CD14-positive monocyte (primary cell): Measurements from ENCODE around the gene OTUB1. TPM values are rescaled to one million over a fixed set of nuclear protein-coding genes. Genes with fewer than 3 reads are reported as not detected.

Experiments
- DNase-seq, 3 donors: peaks; one replicate each; pipeline ENCODE4 v3.0.0-alpha.2; 2011 to 2022
- H2AFZ ChIP-seq: 2 replicates; pipeline ENCODE4 v1.6.0; 2012; ENCODE audit warnings: mild to moderate bottlenecking, low read depth, low read length, inconsistent platforms; ENCODE audit not compliant: insufficient read depth, poor library complexity, severe bottlenecking
- H3K27ac ChIP-seq, 2 donors: 1 replicate in 1 of 2; 2 replicates in 1 of 2; pipeline ENCODE4 v1.5.1; 2012 to 2013; ENCODE audit warnings: low read length in 2 of 2, control low read depth in 1 of 2, inconsistent platforms in 1 of 2, low read depth in 1 of 2, mild to moderate bottlenecking in 1 of 2
- H3K27me3 ChIP-seq, 2 donors: one replicate each; pipeline versions ENCODE4 v1.6.0 to v1.6.1; 2011 to 2013; ENCODE audit warnings: low read length in 2 of 2; ENCODE audit not compliant: control insufficient read depth in 2 of 2, insufficient read depth in 2 of 2
- H3K36me3 ChIP-seq, 2 donors: replicated peaks in 1 of 2; 1 replicate in 1 of 2; 2 replicates in 1 of 2; pipeline versions ENCODE4 v1.5.1 to v1.6.1; 2012 to 2013; ENCODE audit warnings: low read length in 2 of 2, control low read depth in 1 of 2, inconsistent platforms in 1 of 2, mild to moderate bottlenecking in 1 of 2; ENCODE audit not compliant: insufficient read depth in 2 of 2, control insufficient read depth in 1 of 2
- H3K4me1 ChIP-seq, 2 donors: 1 replicate in 1 of 2; 2 replicates in 1 of 2; pipeline versions ENCODE4 v1.5.1 to v1.6.1; 2012 to 2013; ENCODE audit warnings: low read length in 2 of 2, control low read depth in 1 of 2, inconsistent platforms in 1 of 2, mild to moderate bottlenecking in 1 of 2, moderate library complexity in 1 of 2; ENCODE audit not compliant: insufficient read depth in 2 of 2, control insufficient read depth in 1 of 2
- H3K4me2 ChIP-seq: replicated peaks from 2 replicates; pipeline ENCODE3; 2012; ENCODE audit warnings: low read length, moderate library complexity, mild to moderate bottlenecking; ENCODE audit not compliant: poor library complexity, severe bottlenecking; ENCODE audit errors: extremely low read depth
- H3K4me3 ChIP-seq, 3 experiments: fragments of 200-600 bp in 1 of 3; sonication (generic) in 1 of 3; replicated peaks in 1 of 3; 1 replicate in 2 of 3; 2 replicates in 1 of 3; pipeline ENCODE4 v1.5.1; 2011 to 2013; ENCODE audit warnings: low read length in 3 of 3, mild to moderate bottlenecking in 3 of 3, control low read depth in 2 of 3, low read depth in 2 of 3, inconsistent platforms in 1 of 3, moderate library complexity in 1 of 3
- H3K79me2 ChIP-seq: 2 replicates; pipeline ENCODE4 v1.6.0; 2012; ENCODE audit warnings: mild to moderate bottlenecking, control low read depth, inconsistent platforms, low read length, moderate library complexity; ENCODE audit not compliant: insufficient read depth
- H3K9ac ChIP-seq: 2 replicates; pipeline ENCODE4 v1.6.0; 2017; ENCODE audit warnings: low read length, mild to moderate bottlenecking; ENCODE audit not compliant: insufficient read depth, poor library complexity, severe bottlenecking
- H3K9me3 ChIP-seq, 2 donors: replicated peaks in 1 of 2; 1 replicate in 1 of 2; 2 replicates in 1 of 2; pipeline versions ENCODE4 v1.5.1 to v1.6.1; 2012 to 2013; ENCODE audit warnings: low read length in 2 of 2, control low read depth in 1 of 2; ENCODE audit not compliant: control insufficient read depth in 1 of 2, insufficient read depth in 1 of 2
- H4K20me1 ChIP-seq: 2 replicates; pipeline ENCODE4 v1.6.0; 2012; ENCODE audit warnings: mild to moderate bottlenecking, low read length, control low read depth, moderate library complexity; ENCODE audit not compliant: insufficient read depth
- H3K27ac Mint-ChIP-seq, 7 donors: one replicate each; pipeline ENCODE4 v1.8.0; 2020; ENCODE audit warnings: mild to moderate bottlenecking in 7 of 7, mixed read lengths in 7 of 7, moderate library complexity in 6 of 7, inconsistent platforms in 2 of 7
- H3K27me3 Mint-ChIP-seq, 3 donors: one replicate each; pipeline ENCODE4 v1.8.0; 2021 to 2022; ENCODE audit warnings: low read depth in 3 of 3, mild to moderate bottlenecking in 3 of 3, mixed read lengths in 3 of 3, moderate library complexity in 3 of 3, inconsistent platforms in 1 of 3
- H3K36me3 Mint-ChIP-seq, 2 donors: one replicate each; pipeline ENCODE4 v1.8.0; 2020; ENCODE audit warnings: mixed read lengths in 2 of 2, inconsistent platforms in 1 of 2, mild to moderate bottlenecking in 1 of 2
- H3K4me1 Mint-ChIP-seq: one replicate; pipeline ENCODE4 v1.8.0; 2020; ENCODE audit warnings: mild to moderate bottlenecking, mixed read lengths
- H3K4me3 Mint-ChIP-seq, 2 donors: one replicate each; pipeline ENCODE4 v1.8.0; 2020; ENCODE audit warnings: mild to moderate bottlenecking in 2 of 2, mixed read lengths in 2 of 2, moderate library complexity in 1 of 2
- H3K9me3 Mint-ChIP-seq, 7 donors: one replicate each; pipeline ENCODE4 v1.8.0; 2020 to 2022; ENCODE audit warnings: mixed read lengths in 7 of 7, mild to moderate bottlenecking in 6 of 7, moderate library complexity in 6 of 7, inconsistent platforms in 2 of 7
- WGBS: methylation state at CpG from one replicate; pipeline ENCODE4 v1.1.5; 2013; ENCODE audit warnings: missing lambda C conversion rate; ENCODE audit not compliant: insufficient coverage; 5-methylcytosine and 5-hydroxymethylcytosine counted together
- intact Hi-C, 2 donors: fragments of 100-400 bp; cut with micrococcal nuclease; formaldehyde crosslinking; loops; one replicate each; pipeline versions ENCODE4 v1.15.0 to v1.15.1; 2023
- polyA plus RNA-seq, 3 donors: library from polyadenylated mRNA; depleted of rRNA in 1 of 3; unstranded in 2 of 3; stranded (reverse) in 1 of 3; fragments of 300-500 nt in 2 of 3; fragments of >200 nt in 1 of 3; fragmentation: Illumina TruSeq in 2 of 3; gene quantifications; 1 replicate in 2 of 3; 2 replicates in 1 of 3; pipeline ENCODE4 v1.2.3, GENCODE V29; 2012 to 2021
- TF ChIP-seq, protein P1 (sequence below): fragments of 200-600 bp; IDR thresholded peaks from one replicate; pipeline ENCODE4 v1.8.0; 2022; ENCODE audit warnings: antibody characterized with exemption, mild to moderate bottlenecking

Gene OTUB1
- polyA plus RNA-seq, 3 donors = 131 to 170 (median 140) TPM

DNA sequence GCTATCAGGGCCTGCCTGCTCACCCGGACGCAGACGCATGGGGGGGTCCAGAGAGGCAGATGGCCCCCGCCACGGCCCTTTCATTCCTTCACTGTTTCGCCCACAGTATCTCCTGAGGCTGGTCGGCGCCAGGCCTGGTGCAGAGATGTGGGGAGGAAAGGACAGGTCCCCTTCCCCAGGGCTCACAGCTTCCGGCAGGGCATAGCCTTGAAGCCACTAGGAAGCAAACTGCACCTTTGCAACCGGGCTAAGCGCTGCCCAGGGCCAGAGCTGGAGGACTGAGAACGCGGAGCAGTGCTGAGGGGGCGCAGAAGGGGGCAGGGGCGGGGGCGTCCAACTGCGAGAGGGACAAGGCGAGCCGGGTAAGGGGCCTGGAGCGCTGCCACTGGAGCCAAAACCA is 29.3 kb downstream of the OTUB1 start:
- Mint-ChIP-seq H3K36me3 (no peaks in the 10 kb centered on the region), H3K9me3 (peaks cover 4 to 10% (median 7%) of the 10 kb centered on the region in 7 donors), H3K27ac (no peak overlapping the region), H3K4me3 (no peak overlapping the region), H3K4me1 (no peaks in the 10 kb centered on the region), H3K27me3 (peaks cover 0 to 5% (median 4%) of the 10 kb centered on the region in 3 donors)
- Histone ChIP-seq H3K4me2 (no peak overlapping the region), H3K4me1 (no peaks in the 10 kb centered on the region), H3K9me3 (peaks cover 0 to 6% of the 10 kb centered on the region in 2 donors), H3K9ac (no peak overlapping the region), H3K36me3 (no peaks in the 10 kb centered on the region), H4K20me1 (no peaks in the 10 kb centered on the region), H3K27me3 (no peaks in the 10 kb centered on the region), H3K27ac (no peak overlapping the region), H2AFZ (no peak overlapping the region), H3K4me3 (no peak overlapping the region), H3K79me2 (no peaks in the 10 kb centered on the region)
- TF ChIP-seq, protein P1, sequence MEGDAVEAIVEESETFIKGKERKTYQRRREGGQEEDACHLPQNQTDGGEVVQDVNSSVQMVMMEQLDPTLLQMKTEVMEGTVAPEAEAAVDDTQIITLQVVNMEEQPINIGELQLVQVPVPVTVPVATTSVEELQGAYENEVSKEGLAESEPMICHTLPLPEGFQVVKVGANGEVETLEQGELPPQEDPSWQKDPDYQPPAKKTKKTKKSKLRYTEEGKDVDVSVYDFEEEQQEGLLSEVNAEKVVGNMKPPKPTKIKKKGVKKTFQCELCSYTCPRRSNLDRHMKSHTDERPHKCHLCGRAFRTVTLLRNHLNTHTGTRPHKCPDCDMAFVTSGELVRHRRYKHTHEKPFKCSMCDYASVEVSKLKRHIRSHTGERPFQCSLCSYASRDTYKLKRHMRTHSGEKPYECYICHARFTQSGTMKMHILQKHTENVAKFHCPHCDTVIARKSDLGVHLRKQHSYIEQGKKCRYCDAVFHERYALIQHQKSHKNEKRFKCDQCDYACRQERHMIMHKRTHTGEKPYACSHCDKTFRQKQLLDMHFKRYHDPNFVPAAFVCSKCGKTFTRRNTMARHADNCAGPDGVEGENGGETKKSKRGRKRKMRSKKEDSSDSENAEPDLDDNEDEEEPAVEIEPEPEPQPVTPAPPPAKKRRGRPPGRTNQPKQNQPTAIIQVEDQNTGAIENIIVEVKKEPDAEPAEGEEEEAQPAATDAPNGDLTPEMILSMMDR = no peak
- no peak for DNase-seq
- intact Hi-C loops = no loop called here
- 92% methylated on average over 7 of the region's 20 CpGs for WGBS

DNA sequence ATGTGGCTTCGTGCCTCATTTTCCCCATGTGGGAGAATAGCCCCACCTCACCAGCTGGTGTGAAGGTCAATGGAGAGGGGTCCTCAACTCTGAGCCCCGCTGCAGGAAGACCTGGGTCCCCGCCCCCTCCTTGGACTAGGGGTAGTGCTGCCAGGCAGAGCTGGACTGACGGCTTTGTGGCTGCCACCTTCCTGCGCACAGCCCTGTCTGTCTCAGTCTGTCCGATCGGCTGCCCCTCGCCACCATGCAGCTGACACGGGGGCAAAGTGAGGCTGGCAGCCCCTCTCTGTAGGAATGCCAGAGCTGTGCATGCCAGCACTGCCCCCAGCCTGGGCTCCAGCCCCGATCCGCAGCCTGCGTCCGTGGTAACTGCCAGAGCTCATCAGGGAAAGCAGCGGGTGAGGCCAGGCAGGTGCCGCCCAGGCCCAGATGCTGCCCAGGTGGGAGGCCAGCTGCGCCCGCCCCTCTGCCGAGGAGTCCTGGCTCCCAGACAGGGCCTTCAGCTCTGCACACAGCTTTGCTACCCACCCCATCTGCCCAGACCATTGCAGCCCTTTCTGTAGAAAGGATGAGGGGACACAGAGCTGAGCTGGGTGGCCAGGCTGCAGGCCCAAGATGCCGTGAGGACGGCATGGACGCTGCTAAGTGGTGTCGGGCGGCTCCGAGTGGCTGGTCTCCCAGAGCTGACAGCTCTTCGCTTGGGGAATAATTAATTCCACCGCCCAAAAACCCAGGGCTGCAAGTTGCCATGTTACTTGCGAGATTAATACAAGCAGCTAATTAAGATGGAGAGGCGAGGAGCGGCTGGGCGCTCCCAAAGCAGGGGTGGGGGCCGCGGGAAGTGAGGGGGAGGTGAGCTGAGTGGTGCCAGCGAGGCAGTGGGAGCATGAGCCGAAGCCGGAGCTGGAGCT is 30.0 kb downstream of the OTUB1 start:
- TF ChIP-seq, protein P1 = no peak
- Histone ChIP-seq H3K79me2 (no peaks in the 10 kb centered on the region), H3K27ac (no peak overlapping the region), H2AFZ (no peak overlapping the region), H3K4me3 (no peak overlapping the region), H3K9me3 (no peaks in the 10 kb centered on the region), H3K4me2 (no peak overlapping the region), H3K27me3 (no peaks in the 10 kb centered on the region), H3K4me1 (no peaks in the 10 kb centered on the region), H3K9ac (no peak overlapping the region), H4K20me1 (no peaks in the 10 kb centered on the region), H3K36me3 (no peaks in the 10 kb centered on the region)
- 95% methylated on average over 31 of the region's 35 CpGs for WGBS
- peaks cover 0 to 3% (median under 1%) of the 10 kb centered on the region in 7 donors for H3K9me3 Mint-ChIP-seq
- H3K27me3 Mint-ChIP-seq = peaks cover 0 to 5% (median 5%) of the 10 kb centered on the region in 3 donors
- H3K4me3 Mint-ChIP-seq = no peak overlapping the region
- intact Hi-C loops = no loop called here
- no peak overlapping the region for H3K27ac Mint-ChIP-seq
- no peak for DNase-seq
- no peaks in the 10 kb centered on the region for H3K36me3 Mint-ChIP-seq
- no peaks in the 10 kb centered on the region for H3K4me1 Mint-ChIP-seq
